Stimulated activated CD4-positive, alpha-beta T cell treated with anti-CD3 and anti-CD28 coated beads, Interleukin-2, amount 100 ng/mL, for 48 hours (primary cell): Measurements from ENCODE around the gene CCDC187.

ENCODE experiments used
- DNase-seq, 2 donors: peaks; one replicate each; pipeline ENCODE4 v3.0.0-alpha.2; 2020

CCDC187 gene

DNA sequence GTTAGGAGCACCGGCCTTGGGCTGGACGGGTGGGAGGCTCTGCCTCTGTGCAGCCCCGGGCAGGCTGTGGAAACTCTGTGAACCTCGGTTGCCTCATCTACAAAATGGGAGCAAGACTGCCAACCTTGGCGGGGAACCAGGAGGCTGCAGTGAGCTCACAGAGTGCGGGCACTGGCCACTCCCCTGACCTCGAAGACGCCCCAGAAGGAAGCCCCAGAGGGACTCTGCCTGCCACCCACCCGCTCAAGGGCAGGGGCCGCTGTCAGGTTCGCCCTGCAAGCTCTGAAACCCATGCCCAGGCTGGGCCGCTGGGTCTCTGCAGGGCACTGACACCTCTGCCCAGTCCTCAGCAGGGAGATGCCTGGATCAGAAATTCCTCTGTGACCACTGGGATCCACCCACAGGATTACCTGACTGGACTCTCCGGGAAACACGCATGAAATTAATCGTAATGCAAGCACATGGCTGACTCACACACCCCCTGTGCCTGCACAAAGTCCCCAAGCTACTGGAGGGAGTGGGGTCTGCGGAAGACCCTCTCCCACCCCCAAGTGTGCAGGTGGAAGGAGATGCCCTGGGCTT is 7.4 kb downstream of the CCDC187 start:
- DNase-seq = no peak

DNA sequence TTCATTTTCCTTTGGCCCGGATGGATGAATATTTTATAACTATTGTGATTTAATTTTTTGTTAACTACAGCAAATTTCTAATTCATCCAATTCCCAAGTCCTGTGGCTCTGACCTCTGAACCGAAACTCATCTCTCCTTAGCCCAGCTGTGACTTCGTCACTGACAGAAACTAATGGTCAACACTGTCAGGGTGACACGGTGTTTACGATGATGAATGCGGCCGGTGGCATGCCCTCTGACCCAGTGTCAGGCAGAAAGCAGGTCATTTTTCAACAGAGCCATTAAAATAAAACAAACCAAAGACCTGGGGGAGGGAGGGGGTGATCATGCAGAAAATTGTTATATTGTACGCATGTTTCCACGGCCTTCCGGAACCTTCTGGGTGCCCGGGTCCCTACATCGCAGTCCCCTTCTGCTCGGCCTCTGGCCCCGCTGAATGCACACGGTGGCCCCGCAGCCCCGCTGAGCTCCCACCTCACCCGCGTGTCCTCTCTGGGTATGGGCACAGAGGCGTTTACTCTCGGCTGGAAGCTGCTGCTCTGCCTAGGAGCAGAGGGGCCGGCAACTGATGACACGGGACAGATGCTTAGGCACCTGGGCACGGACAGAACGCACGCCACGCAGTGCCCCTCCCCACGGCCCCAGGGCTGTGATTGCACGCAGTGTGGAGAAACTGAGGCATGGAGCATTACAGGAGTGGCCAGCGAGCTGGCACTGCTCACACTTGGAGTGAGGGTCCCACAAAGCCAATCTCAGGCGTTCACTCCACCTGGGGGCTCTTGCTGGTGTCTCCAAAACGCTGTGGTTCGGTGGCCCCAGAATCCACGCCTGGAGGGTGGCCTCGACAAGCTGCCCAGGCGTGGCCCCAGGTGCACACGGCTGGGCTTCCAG is 8.1 kb downstream of the CCDC187 start:
- DNase-seq = no peak

DNA sequence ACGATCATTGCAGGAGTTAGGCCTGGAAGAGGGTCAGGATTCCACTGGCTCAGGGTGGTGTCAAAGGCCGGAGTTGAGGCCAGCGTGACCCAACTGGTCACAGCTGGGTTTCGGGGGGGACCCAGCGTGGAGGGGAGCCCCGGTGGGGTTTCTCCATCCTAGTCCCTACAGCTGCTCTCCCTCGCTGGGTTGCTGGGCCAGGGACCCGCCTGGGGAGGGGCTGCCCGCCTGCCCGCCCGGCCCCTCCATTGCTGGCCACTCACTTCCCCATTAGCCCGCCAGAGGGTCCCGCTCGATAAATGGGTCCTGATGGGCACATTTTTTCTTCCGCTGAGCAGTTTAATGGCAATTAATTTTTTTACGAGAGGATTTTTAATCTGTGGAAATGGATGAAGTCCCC is 8.8 kb downstream of the CCDC187 start:
- no peak for DNase-seq

DNA sequence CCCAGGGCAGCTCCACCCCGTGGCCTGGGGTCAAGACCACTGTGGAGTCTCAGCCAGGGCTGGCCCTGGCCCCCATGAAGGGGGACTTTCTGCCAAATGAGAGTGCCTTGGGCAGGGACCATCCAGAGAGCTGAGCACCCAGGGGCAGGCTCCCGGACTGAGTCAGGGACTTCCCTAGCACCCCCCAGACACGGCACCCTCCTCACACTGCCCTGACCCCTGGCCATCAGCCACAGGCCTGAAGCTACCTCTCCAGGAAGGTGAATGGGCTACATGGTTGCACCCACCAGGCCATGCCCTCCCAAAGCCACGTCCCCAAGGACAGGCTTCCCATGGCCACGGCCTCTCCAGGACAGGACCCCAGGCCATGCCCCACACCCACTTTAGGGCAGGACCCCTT is 9.5 kb downstream of the CCDC187 start:
- no peak for DNase-seq

DNA sequence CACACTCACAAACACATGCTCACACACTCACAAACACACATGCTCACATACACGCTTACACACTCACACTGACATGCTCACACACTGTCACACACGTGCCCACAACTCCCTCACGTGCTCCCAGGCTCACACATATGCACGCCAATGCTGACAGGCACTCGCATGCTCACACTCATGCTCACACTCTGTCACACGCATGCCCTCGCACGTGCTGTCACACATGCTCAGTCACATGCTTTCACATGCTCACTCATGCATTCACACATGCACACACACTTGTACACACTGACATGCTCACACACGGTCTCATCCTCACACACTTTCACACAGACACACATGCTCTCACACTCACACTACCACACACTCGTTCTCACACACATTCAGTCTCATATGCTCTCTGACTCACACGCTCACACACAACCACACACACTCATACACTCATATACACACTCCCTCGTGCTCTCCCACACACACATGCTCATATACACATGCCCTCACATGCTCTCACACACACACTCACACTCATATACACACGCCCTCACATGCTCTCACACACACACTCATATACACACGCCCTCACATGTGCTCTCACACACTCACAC is 10.3 kb downstream of the CCDC187 start:
- DNase-seq = no peak

DNA sequence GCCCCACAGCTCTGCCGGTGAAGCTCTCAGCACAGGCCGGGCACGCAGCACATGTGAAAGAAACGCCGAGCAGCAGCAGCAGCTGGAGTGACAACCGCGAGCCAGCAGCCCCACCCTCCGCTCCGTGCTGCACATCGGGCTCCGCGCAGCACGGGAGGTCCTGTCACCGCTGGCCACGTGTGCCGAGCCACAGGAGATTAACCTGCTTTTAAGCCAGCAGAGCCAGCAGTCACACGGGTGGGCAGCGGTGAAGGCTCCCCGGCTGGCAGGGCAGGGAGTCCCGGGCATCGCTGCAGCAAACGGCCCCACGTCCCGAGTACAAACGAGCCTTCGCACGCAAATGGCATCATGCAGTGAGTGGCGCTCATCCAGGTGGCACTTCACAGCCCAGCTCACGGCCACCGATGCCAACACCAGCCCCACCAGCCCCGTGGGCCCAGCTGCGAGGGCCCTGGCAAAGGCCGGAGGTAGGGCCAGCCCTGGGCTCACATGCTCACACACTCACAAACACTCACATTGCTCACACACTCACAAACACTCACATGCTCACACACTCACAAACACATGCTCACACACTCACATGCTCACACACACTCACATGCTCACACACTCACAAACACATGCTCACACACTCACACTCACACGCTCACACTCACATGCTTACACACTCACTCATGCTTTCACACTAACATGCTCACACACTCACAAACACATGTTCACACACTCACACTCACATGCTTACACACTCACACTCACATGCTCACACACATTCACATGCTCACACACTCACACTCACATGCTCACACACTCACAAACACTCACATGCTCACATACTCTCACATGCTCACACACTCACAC is 11.1 kb downstream of the CCDC187 start:
- DNase-seq = no peak

DNA sequence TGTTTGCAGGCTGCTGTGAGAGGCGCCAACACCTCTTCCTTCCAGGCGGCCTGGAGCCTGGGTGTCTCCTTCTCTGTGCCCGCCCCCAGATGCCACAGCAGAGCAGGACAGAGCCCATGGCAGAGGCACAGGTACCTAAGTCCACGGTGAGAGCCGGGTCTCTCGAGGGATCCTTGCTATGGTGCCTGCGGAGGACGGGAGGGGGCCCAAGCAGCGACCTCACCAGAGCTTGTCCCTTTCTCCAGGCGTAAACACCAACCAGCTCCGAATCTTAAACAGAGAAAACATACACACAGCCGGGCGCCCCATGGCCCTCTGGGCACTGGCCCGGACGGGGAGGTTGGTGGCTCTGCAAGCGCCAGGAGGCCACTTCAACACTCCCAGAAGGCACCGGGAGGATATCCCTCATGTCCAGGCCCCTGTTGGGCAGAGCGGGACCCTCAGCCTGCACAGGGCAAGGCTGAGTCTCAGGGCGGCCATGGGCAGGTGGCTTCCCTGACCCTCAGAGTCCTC is 11.8 kb downstream of the CCDC187 start:
- DNase-seq = no peak

DNA sequence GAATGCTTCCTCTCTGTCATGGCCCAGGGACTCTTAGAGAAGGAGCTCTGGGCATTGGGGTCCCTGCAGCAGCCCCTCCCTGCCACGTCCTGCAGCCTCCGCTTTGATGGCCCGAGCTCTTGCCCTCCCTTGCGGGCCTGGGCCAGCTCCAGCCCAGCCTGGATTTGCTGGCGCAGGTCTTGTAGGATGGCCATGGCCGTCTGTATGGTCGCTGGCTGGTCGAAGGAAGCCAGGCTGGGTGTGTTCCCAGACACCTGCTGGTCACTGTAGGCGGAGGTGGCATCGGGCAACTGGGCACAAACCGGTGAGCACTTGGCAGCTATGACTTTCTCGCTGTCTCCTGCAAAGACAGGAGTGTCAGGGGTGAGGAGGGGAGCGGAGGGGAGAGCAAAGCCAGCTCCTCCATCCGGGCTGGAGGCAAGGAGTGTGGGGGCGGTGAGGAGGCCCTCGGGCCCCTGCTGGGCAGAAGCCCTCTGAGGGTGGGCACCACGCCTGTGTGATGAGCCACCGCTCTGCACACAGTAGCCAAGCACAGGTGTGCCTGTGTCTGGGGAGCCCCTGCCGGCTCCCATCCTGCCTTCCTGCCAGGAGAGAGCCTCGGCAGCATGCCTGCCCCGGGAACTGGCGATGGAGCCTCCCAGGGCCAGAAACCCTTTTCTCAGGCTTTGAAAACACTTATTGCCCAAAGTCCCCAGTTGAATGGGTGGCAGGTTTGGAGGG is 12.4 kb downstream of the CCDC187 start:
- no peak for DNase-seq

DNA sequence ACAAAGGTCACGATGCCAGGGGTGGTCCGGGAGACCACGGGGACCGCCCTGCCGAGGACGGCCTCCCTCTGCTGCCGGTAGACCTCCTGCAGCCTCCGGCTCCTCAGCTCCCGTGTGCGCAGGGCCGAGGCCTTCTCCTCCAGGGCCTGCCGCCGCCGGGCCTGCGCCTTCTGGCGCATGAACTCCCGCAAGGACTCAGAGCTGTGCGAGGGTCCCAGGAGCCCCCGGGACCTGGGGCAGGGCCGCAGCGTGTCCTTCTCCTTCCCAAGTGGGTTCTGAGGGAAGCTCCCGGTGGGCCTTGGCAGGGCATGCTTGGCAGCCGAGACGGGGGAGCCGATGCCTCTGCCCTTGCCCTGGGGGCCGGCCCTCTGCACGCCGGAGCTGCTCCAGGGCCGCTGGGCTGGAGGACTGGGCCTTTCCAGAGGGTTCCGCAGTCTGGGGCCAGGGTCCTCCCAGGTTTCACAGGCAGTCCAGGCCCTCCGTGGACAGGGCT is 13.3 kb downstream of the CCDC187 start:
- no peak for DNase-seq

DNA sequence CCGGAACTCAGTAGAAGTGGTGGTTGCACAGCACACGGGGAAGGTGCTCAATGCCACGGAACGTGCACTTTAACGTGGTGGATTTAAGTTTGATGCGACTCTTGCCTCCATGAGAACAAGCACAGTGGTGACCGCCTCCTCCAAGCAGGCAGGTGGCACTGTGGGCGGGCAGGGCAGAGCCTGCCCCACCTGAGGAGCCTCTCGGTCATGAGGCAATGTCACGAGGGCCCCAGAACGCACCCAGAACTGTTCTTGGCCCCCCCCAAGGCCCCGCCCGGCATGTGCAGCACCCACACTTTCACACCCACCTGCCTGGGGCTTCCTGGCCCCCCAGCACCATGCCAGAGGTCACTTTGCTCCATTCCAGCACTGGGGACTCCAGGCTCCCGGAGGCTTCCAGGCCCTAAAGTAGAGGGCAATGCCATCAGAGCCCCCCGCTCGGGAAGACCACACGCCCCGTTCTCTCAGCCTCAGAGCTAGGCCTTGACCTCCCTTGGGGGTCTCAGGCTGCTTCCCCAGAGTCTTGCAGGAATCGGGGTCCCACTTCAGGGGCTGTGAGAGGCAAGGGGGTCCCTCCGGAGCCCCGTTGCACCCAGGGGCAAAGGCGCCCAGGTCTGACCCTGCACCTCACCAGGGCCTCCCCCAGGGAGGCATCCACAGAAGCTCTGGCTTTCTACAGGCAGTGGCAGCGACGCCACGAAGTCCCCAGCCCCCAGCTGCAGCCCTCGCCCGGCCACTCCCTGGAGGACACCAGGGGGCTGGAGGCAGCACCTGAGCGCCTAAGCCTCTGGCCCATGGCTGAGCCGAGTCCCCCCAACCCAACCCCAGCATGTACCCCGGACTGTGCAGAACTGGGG is 14.0 kb downstream of the CCDC187 start:
- DNase-seq = no peak

DNA sequence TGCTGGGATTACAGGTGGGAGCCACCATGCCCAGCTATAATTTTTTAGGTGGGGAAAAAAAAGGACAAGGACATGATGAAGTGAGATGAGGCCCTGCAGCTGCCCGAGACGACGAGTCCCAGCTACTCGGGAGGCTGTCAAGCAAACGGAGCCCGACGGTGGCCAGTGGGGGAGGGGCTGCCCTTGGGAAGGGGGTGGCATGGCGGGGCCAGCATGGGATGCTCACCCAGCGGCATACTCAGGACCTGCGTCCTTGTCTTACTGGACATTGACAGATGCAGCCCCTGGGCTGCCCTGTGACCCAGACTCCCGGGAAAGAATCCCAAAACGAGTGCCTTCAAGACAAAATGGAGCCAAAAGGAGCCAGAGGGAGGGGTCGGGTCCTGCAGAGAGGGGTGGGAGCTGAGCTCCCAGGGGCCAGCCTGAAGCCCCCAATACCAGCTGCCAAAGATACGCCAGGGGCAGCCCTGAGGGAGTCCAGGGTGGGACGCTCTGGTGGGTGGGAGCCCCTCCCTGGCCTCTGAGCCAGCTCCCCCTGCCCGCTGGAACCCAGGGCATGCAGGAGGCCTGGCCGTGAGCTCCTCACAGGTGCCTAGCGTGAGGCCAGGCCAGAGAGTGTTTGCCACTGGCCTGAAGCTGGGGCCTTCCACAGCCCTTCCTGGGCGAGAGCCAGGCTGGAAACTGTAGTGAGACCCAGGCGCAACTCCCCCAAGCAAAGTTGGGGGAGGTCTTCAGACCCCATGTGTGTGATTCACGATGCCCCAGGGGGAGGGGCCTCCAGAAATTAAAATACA is 15.7 kb downstream of the CCDC187 start:
- no peak for DNase-seq

DNA sequence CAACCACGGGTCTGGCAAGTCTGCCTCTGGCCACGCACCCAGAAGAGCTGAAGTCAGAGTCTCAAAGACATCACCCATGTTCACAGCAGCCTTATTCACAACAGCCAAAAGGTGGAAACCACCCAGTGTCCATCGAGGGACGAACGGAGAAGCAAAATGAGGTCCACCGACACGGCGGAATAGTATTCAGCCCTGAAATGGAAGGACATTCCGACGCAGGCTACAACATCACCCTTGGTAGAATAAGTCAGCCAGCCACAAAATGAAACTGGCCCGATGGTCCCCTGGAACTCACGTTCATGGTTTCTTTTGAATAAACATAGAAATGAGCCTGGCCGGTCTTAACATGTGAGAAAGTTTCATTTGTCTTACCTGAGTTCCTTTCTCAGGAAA is 16.9 kb downstream of the CCDC187 start:
- no peak for DNase-seq

DNA sequence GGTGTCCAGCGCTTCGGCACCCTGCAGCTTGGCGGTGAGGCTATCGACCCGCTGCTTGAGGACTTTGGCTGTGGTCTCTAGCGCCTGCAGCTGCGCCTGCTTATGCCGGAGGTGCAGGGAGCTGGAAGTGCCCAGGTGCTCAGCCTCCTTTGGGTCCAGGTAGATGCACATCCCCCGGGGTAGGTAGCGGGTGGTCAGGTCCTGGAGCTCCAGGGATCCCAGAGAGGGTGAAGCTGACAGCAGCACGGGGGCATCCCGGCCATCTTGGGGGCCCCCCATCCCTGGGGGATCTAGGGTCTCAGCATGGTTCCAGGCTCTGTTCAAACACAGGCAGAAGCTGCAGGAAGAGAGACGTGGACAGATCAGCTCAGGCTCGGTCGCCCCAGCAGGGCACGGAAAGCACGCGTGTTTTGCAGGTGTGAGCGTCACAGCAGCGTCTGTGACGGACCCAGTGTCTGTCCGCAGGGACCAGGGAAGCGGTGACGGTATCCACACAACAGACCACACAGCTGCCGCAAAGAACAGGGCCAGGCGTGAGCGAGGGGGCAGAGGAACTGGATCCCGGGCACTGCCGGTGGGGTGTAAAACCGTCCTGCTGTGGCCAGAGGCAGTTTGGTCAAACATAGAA is 17.4 kb downstream of the CCDC187 start:
- DNase-seq = no peak

DNA sequence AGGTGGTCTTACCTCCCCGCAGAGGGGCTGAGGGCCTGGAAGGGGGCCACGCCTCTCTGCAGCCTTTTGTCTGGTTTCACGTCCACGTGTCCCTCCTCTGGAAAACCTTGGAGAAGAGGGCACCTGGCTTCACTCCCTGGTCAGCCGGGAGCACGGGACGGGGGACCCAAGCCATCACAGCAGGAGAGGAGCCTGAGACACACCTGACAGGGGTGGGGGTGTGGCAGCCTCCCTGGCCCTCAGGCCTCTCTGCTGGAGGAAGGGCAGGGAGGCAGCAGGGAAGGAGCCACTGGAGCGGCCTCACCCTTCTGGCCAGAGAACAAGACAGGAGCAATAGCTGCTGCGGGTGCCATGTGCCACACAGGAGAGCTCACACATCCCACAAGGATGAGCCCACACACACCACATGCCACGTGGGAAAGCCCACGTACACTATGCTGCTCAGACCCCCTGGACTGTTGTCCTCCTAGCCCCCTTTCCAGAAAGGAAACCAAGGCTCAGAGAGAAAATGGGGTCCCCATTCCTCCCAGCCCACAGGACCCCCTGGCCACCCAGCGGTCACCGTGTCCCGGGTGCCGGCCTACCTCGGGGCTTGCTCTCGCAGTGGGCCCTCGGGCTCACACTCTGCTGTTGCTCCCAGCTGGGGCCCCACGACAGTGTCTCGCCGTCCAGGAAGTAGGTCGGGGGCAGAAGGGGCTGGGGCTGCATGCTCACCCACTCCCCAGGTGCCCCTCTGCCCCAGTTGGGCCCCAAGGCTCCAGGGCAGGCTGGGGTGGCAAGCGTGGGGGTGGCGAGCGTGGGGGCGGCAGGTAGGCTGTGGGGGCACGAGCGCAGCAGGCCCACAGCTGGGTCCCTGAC is 18.2 kb downstream of the CCDC187 start:
- DNase-seq = no peak

DNA sequence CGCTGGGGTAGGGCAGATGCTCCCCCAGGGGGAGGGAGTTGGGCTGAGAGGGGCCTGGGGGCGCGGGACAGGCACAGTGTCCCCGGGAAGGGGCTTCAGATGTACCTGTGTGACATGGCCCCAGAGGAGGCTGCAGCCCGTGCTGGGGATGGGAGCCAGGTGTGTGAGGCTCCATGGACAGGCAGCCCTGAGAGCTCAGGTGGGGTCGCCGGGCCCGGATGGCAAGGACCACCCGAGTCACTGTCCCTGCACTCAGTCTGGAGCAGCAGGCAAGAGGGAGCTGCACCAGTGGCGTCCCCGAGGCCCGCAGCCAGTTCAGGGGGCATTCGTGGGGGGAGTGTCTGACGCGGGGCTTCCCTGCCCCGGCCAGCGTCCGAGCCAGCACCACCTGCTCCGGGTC is 18.9 kb downstream of the CCDC187 start:
- no peak for DNase-seq

DNA sequence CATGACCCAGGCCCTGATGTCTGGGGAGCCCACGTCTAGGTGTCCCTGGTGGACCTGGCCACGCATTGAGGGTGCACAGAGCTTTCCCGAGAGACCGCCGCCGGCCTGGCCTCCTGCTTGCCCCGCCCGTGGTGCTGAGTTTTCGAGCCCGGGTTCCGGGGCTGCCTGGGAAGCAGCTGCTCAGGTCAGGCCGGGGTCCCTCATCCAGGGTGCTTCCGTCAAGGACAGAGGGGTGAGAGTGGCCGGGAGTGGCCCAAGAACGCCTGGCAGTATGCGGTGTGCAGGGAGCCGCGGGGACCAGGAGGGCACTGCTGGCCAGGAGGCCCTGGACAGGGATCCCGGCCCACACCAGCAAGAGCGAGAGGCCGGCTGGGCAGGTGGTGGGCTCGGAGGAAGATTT is 19.6 kb downstream of the CCDC187 start:
- no peak for DNase-seq

DNA sequence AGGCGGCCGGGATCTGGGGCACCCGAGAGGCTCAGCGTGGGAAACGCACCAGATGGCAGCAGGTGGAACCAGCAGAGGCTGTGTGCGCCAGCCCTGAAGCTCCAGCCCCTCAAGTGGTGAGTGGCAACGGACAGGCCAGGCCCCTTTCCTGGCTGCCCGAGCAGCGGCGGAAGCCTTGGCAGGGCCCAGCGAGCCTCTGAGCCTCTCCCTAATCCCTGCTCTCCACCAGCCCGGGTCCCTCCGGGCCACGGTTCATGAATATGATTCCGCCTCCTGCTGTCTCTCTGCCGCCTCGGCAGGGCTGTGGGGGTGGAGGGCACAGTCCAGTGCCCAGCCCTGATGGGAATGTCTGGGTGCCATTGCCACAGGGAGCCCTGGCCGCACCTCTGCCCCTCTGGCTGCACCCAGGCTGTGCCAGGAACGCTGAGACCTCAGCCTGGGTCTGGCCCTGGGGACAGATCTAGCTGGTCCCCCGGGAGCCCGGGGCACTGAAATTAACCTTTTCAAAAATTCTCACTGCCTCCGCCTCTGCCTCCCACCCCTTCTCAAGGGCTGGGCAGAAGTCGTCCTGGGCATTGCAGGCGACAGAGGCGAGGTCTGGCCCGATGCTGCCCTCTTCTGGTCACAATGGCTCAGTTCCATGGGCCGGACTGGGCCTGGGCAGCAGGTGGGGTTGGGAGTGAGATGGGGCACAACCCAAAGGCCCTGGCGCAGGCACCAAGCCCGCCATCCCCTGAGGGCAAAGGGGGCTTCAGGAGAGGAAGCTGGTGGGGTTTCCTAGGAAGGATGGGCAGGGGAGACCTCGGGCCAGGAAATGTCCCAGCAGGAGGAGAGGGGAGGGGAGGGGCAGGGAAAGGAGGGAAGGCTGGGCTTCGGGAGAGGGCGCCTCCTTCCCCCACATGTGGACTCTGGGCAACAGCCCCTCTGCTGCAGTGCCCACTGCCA is 20.3 kb downstream of the CCDC187 start:
- peak; percentile 70 to 78 for DNase-seq
